Measurements from ENCODE around the gene WNT3.

- TF ChIP-seq POLR2AphosphoS5 (IDR thresholded peaks at IDR 0.05; ENCODE audit: low read depth) (no peak), ZNF331 (CRISPR knock-in tag; IDR thresholded peaks at IDR 0.05; ENCODE audit: low read depth) (no peak), JUNB (IDR thresholded peaks at IDR 0.05; ENCODE audit: unreplicated experiment) (no peak), CTCF (conservative IDR thresholded peaks at IDR 0.05; ENCODE audit: low read depth in 2 of 2) (no peak), REST (IDR thresholded peaks at IDR 0.05; ENCODE audit: unreplicated experiment) (no peak), STAT1 (IDR thresholded peaks at IDR 0.05; ENCODE audit: unreplicated experiment) (no peak)
These were observed 90.7 kb downstream of the WNT3 start for GRCh38 chr17:46727572-46728348.
